MM.1S (cell line): Measurements from ENCODE around the gene COL6A3.

Experiments
- DNase-seq: peaks from one replicate; pipeline ENCODE4 v3.0.0-alpha.2; 2015
- H2AFZ ChIP-seq: fragments of 300-600 bp; sonication (generic); 2 replicates; pipeline ENCODE4 v1.6.0; 2016; ENCODE audit warnings: antibody characterized with exemption, low read length
- H3F3A ChIP-seq: fragments of 300-600 bp; sonication (generic); 2 replicates; pipeline ENCODE4 v1.6.1; 2016; ENCODE audit warnings: mild to moderate bottlenecking, antibody characterized with exemption, low read length, moderate library complexity, mixed read lengths; ENCODE audit not compliant: insufficient read depth
- H3K27ac ChIP-seq: fragments of 300-600 bp; sonication (generic); 2 replicates; pipeline ENCODE4 v1.5.1; 2016; ENCODE audit warnings: mild to moderate bottlenecking, low read length
- H3K27me3 ChIP-seq: fragments of 300-600 bp; sonication (generic); replicated peaks from 2 replicates; pipeline ENCODE4 v1.6.0; 2016; ENCODE audit warnings: low read length; ENCODE audit not compliant: insufficient read depth
- H3K36me3 ChIP-seq: fragments of 300-600 bp; sonication (generic); replicated peaks from 2 replicates; pipeline ENCODE4 v1.6.1; 2016; ENCODE audit warnings: mild to moderate bottlenecking, low read length, mixed read lengths; ENCODE audit not compliant: insufficient read depth
- H3K4me1 ChIP-seq: fragments of 300-600 bp; sonication (generic); 2 replicates; pipeline ENCODE4 v1.6.1; 2016; ENCODE audit warnings: low read length, mixed read lengths
- H3K4me2 ChIP-seq: fragments of 300-600 bp; sonication (generic); 2 replicates; pipeline ENCODE4 v1.6.0; 2016; ENCODE audit warnings: low read depth, low read length
- H3K4me3 ChIP-seq: fragments of 300-600 bp; sonication (generic); 2 replicates; pipeline ENCODE4 v1.5.1; 2016; ENCODE audit warnings: low read length, mixed read lengths
- H3K79me2 ChIP-seq: fragments of 300-600 bp; sonication (generic); 2 replicates; pipeline ENCODE4 v1.6.1; 2016; ENCODE audit warnings: mixed run types, low read length, mixed read lengths
- H3K9ac ChIP-seq: fragments of 300-600 bp; sonication (generic); 2 replicates; pipeline ENCODE4 v1.6.1; 2016; ENCODE audit warnings: low read length, mixed read lengths
- H3K9me2 ChIP-seq: fragments of 300-600 bp; sonication (generic); replicated peaks from 2 replicates; pipeline ENCODE4 v1.6.1; 2016; ENCODE audit warnings: mild to moderate bottlenecking, low read length, mixed read lengths; ENCODE audit not compliant: insufficient read depth
- H3K9me3 ChIP-seq: fragments of 300-600 bp; sonication (generic); replicated peaks from 2 replicates; pipeline ENCODE4 v1.6.1; 2016; ENCODE audit warnings: mild to moderate bottlenecking, low read length, mixed read lengths; ENCODE audit not compliant: insufficient read depth
- H4K20me1 ChIP-seq: fragments of 300-600 bp; sonication (generic); 2 replicates; pipeline ENCODE4 v1.6.1; 2016; ENCODE audit warnings: mild to moderate bottlenecking, low read length, moderate library complexity, mixed read lengths; ENCODE audit not compliant: insufficient read depth
- EZH2 ChIP-seq: fragments of 300-600 bp; sonication (generic); optimal IDR thresholded peaks from 2 replicates; pipeline ENCODE3; 2017; ENCODE audit warnings: low read depth, mild to moderate bottlenecking, antibody characterized with exemption, low read length, mixed read lengths
- EZH2phosphoT487 ChIP-seq: fragments of 300-600 bp; sonication (generic); IDR thresholded peaks from 2 replicates; pipeline ENCODE4 v1.6.1; 2018; ENCODE audit warnings: antibody characterized with exemption, low read length
- TF ChIP-seq, protein P1 (sequence below): fragments of 300-600 bp; sonication (generic); IDR thresholded peaks from 2 replicates; pipeline ENCODE4 v1.5.1; 2016; ENCODE audit warnings: antibody characterized with exemption, low read length, mixed read lengths

Gene COL6A3, protein sequence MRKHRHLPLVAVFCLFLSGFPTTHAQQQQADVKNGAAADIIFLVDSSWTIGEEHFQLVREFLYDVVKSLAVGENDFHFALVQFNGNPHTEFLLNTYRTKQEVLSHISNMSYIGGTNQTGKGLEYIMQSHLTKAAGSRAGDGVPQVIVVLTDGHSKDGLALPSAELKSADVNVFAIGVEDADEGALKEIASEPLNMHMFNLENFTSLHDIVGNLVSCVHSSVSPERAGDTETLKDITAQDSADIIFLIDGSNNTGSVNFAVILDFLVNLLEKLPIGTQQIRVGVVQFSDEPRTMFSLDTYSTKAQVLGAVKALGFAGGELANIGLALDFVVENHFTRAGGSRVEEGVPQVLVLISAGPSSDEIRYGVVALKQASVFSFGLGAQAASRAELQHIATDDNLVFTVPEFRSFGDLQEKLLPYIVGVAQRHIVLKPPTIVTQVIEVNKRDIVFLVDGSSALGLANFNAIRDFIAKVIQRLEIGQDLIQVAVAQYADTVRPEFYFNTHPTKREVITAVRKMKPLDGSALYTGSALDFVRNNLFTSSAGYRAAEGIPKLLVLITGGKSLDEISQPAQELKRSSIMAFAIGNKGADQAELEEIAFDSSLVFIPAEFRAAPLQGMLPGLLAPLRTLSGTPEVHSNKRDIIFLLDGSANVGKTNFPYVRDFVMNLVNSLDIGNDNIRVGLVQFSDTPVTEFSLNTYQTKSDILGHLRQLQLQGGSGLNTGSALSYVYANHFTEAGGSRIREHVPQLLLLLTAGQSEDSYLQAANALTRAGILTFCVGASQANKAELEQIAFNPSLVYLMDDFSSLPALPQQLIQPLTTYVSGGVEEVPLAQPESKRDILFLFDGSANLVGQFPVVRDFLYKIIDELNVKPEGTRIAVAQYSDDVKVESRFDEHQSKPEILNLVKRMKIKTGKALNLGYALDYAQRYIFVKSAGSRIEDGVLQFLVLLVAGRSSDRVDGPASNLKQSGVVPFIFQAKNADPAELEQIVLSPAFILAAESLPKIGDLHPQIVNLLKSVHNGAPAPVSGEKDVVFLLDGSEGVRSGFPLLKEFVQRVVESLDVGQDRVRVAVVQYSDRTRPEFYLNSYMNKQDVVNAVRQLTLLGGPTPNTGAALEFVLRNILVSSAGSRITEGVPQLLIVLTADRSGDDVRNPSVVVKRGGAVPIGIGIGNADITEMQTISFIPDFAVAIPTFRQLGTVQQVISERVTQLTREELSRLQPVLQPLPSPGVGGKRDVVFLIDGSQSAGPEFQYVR (N-terminal part only)

DNA sequence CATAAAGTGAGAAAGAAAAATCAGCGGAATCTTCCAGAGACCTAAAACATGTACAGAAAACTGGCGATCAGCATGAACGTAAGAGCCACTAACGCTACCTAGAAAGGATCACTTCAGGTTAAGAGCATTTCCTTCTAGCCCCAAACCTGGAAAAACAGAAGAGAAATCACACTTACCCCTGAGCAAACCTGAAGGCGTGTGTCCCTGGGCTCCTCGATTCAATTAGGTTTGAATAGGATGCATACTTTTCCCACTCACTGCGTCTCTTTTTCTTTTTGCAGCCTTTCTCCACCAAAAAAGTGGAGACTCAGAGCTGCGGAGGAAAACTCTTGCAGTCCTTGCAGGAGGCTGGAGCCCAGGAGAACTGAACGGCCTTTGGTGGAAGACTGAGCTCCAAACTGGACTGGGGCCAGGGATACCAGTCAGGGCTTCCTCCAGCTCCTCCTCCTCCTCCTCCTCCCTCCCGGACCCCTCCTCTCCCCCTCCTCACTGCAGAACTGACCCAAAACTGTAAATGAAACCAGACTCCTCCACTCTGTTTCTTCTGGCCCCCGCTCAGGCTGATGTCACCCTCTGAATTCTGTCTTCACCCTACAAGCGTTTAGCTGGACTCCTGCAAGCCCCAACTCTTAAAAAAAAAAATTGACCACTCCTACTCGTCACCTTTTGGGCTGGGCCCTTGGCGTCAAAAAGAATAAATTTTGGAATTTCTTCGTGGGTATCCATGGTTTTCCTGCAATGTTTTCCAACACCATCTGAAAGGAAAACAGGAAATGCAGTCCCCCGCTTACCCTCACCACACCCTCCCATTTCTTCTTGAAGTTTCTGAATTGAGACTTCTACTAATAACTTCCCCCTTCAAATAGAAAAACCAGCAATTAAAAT lies at the start of gene COL6A3:
TSS of gene COL6A3 (minus strand) at position 388 of the 885 bp plus-strand sequence. CDS start 17,347 bp downstream, outside the sequence.
- no peak within 1 kb of the TSS for H3K9ac ChIP-seq
- no peak within 1 kb of the TSS for H3K4me3 ChIP-seq
- H3K9me2 ChIP-seq: no peaks in the 10 kb centered on the region
- no peaks in the 10 kb centered on the region for H3F3A ChIP-seq
- H3K27me3 ChIP-seq: no peaks in the 10 kb centered on the region
- H3K36me3 ChIP-seq: no peaks in the 10 kb centered on the region
- no peaks in the 10 kb centered on the region for H3K4me1 ChIP-seq
- no peak within 1 kb of the TSS for H3K27ac ChIP-seq
- TF ChIP-seq, protein P1, sequence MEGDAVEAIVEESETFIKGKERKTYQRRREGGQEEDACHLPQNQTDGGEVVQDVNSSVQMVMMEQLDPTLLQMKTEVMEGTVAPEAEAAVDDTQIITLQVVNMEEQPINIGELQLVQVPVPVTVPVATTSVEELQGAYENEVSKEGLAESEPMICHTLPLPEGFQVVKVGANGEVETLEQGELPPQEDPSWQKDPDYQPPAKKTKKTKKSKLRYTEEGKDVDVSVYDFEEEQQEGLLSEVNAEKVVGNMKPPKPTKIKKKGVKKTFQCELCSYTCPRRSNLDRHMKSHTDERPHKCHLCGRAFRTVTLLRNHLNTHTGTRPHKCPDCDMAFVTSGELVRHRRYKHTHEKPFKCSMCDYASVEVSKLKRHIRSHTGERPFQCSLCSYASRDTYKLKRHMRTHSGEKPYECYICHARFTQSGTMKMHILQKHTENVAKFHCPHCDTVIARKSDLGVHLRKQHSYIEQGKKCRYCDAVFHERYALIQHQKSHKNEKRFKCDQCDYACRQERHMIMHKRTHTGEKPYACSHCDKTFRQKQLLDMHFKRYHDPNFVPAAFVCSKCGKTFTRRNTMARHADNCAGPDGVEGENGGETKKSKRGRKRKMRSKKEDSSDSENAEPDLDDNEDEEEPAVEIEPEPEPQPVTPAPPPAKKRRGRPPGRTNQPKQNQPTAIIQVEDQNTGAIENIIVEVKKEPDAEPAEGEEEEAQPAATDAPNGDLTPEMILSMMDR: no peak
- TF ChIP-seq EZH2 (no peak), EZH2phosphoT487 (no peak)
- H3K9me3 ChIP-seq: no peaks in the 10 kb centered on the region
- no peaks in the 10 kb centered on the region for H4K20me1 ChIP-seq
- H3K79me2 ChIP-seq: no peaks in the 10 kb centered on the region
- H3K4me2 ChIP-seq: no peak within 1 kb of the TSS
- H2AFZ ChIP-seq: no peak within 1 kb of the TSS
- DNase-seq: no peak

DNA sequence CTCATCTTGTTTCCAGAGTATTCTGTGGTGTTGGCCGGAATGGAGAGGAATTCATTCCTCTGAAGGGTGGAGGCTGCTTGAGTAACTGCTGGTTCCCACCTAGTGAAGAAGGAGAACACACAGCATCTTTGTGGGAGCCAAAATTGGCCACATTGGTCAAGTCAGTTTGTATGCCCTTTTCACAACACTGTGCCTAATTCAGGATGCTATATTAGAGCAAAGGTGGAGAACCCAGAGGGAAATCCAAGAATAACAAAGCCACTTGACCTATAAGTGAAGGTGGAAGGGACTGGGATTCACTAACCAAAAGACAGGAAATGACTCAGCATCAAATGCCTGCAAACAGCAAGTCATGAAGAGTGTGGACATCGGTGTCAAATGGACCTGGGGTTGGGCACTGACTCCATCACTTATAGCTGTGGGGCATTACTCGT lies 45.8 kb upstream of the COL6A3 start:
- H3K4me2 ChIP-seq: no peak overlapping the region
- H3K4me3 ChIP-seq: no peak overlapping the region
- no peaks in the 10 kb centered on the region for H4K20me1 ChIP-seq
- no peaks in the 10 kb centered on the region for H3K79me2 ChIP-seq
- H2AFZ ChIP-seq: no peak overlapping the region
- TF ChIP-seq, protein P1: no peak
- H3K4me1 ChIP-seq: no peaks in the 10 kb centered on the region
- DNase-seq: no peak
- H3K36me3 ChIP-seq: no peaks in the 10 kb centered on the region
- no peak overlapping the region for H3K27ac ChIP-seq
- H3K27me3 ChIP-seq: no peaks in the 10 kb centered on the region
- no peaks in the 10 kb centered on the region for H3K9me2 ChIP-seq
- H3K9me3 ChIP-seq: no peaks in the 10 kb centered on the region
- no peak overlapping the region for H3K9ac ChIP-seq
- H3F3A ChIP-seq: no peaks in the 10 kb centered on the region

DNA sequence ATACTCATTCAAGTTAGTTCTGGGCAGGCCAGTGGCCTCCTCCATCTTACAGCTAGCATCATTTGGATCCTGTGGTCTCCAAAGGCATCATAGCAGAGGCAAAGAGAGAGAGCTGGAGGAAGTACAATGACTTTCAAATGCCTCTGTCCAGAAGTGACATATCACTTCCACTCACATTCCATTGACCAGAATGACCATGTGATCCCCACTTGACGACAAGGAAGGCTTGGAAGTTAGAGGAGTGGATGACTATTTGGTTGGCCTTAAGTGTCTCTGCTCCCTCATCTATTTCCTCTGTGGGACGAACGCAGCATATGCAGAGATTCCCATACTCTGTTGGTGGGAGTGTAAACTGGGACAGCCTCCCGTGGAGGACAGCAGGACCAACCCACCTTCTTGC lies 45.3 kb upstream of the COL6A3 start:
- no peaks in the 10 kb centered on the region for H3F3A ChIP-seq
- no peaks in the 10 kb centered on the region for H3K79me2 ChIP-seq
- H2AFZ ChIP-seq: no peak overlapping the region
- no peak overlapping the region for H3K27ac ChIP-seq
- no peak overlapping the region for H3K4me3 ChIP-seq
- no peaks in the 10 kb centered on the region for H3K27me3 ChIP-seq
- no peaks in the 10 kb centered on the region for H3K9me2 ChIP-seq
- H3K9me3 ChIP-seq: no peaks in the 10 kb centered on the region
- no peak overlapping the region for H3K4me2 ChIP-seq
- H3K36me3 ChIP-seq: no peaks in the 10 kb centered on the region
- TF ChIP-seq, protein P1: no peak
- TF ChIP-seq EZH2: no peak
- no peak for TF ChIP-seq EZH2phosphoT487
- H3K9ac ChIP-seq: no peak overlapping the region
- DNase-seq: no peak
- no peaks in the 10 kb centered on the region for H3K4me1 ChIP-seq
- H4K20me1 ChIP-seq: no peaks in the 10 kb centered on the region
